ENCODE measurements around the gene POLR1B. TPM values are rescaled to one million over a fixed set of nuclear protein-coding genes. Genes with fewer than 3 reads are reported as not detected.

POLR1B gene
- total RNA-seq, 4 donors from 2014 or later = 6.8 to 41.4 (median 17.8) TPM

GRCh38 chr2:112618383-112618782, 76.1 kb downstream of the POLR1B start:
- intact Hi-C loops (cut with DNase I; ENCODE audit: low total_unique reads) = no loop called here
- Histone ChIP-seq H3K27ac (no peak overlapping the region), H3K27me3 (no peaks in the 10 kb centered on the region), H3K4me3 (no peak overlapping the region), H3K9me3 (no peaks in the 10 kb centered on the region), H3K4me1 (no peaks in the 10 kb centered on the region), H3K36me3 (no peaks in the 10 kb centered on the region)
- no peak for DNase-seq
- TF ChIP-seq POLR2A (IDR thresholded peaks at IDR 0.05) (no peak), CTCF (IDR thresholded peaks at IDR 0.05) (no peak)

GRCh38 chr2:112621790-112622527, 79.7 kb downstream of the POLR1B start:
- DNase-seq = no peak

GRCh38 chr2:112622528-112622849, 80.2 kb downstream of the POLR1B start:
- no peak for TF ChIP-seq CTCF (IDR thresholded peaks at IDR 0.05)
- no peak for TF ChIP-seq POLR2A (IDR thresholded peaks at IDR 0.05)
- no peaks in the 10 kb centered on the region for H3K36me3 ChIP-seq
- no peak overlapping the region for H3K4me3 ChIP-seq
- H3K4me1 ChIP-seq = peaks cover 0 to 4% of the 10 kb centered on the region in 2 donors
- no peaks in the 10 kb centered on the region for H3K9me3 ChIP-seq
- no peak overlapping the region for H3K27ac ChIP-seq
- H3K27me3 ChIP-seq = no peaks in the 10 kb centered on the region
- intact Hi-C loops (cut with DNase I; ENCODE audit: low total_unique reads) = no loop called here
- no peak for DNase-seq

More at GRCh38 chr2:112621790-112622527, 79.7 kb downstream of the POLR1B start:
- H3K27ac ChIP-seq = no peak overlapping the region
- H3K36me3 ChIP-seq = no peaks in the 10 kb centered on the region
- no peaks in the 10 kb centered on the region for H3K27me3 ChIP-seq
- TF ChIP-seq CTCF (IDR thresholded peaks at IDR 0.05) (no peak), POLR2A (IDR thresholded peaks at IDR 0.05) (no peak)
- peaks cover 0 to 4% of the 10 kb centered on the region in 2 donors for H3K4me1 ChIP-seq
- intact Hi-C loops (cut with DNase I; ENCODE audit: low total_unique reads) = no loop called here
- no peaks in the 10 kb centered on the region for H3K9me3 ChIP-seq
- H3K4me3 ChIP-seq = no peak overlapping the region

DNA sequence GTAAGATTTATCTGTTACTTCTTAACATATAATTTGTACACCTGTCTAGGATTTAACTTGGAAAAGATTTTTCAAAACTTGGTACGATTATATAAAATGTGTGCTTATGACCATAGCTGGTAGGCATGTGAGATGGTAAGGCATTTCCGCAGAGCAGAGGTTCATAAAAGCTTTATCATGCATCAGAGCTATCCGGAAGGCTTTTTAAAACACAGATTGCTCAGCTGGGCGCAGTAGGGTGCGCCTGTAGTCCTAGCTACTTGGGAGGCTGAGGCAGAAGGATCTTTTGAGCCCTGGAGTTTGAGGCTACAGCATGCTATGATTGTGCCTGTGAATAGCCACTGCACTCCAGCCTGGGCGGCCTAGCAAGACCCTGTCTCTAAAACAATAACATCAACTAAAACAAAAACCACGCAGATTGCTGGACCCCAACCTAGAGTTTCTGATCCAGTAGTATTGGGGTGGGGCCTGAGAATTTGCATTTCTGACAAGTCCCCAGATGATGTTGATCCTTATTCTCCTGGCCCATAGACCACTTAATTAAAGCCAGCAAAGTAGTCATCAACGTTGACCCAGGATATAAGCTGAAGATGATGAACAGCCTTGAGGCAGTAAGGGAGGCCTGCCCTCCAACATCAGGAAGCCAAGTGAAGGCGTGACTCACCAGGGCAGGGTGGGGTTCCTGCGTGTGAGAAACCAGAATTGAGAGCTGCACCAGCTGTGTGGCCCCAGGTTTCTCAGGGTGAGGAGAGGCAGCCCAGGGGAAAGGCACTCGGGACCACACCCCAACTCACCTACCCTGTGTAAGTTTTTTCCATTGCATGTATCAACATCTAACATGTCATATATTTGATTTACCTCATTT, 81.9 kb downstream of the POLR1B start:
- TF ChIP-seq POLR2A (IDR thresholded peaks at IDR 0.05) (no peak), CTCF (IDR thresholded peaks at IDR 0.05) (no peak)
- Histone ChIP-seq H3K4me3 (no peak overlapping the region), H3K27ac (no peak overlapping the region), H3K9me3 (no peaks in the 10 kb centered on the region), H3K36me3 (no peaks in the 10 kb centered on the region), H3K27me3 (no peaks in the 10 kb centered on the region), H3K4me1 (peaks cover 0 to 4% of the 10 kb centered on the region in 2 donors)
- no peak for DNase-seq
- intact Hi-C loops (cut with DNase I; ENCODE audit: low total_unique reads) = no loop called here
